GM19351 (cell line): ENCODE results near the gene MAP6.

Source experiments
- ATAC-seq: cut with Tn5 transposase; IDR thresholded peaks from one replicate; pipeline ENCODE4 v1.9.1; 2021; ENCODE audit warnings: mild to moderate bottlenecking, moderate library complexity; ENCODE audit not compliant: unreplicated experiment

MAP6 gene

DNA sequence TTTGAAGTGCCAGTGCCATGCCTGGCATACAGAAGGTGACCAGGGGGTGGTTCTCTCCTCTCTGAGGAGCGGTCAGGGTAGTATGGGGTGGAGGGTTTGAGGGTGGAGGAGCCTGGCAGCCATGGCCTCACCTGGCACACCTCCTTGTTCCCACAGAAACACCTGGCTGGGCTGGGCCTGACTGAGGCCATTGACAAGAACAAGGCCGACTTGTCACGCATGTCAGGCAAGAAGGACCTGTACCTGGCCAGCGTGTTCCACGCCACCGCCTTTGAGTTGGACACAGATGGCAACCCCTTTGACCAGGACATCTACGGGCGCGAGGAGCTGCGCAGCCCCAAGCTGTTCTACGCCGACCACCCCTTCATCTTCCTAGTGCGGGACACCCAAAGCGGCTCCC lies 97.2 kb downstream of the MAP6 start:
- no peak for ATAC-seq

GRCh38 chr11:75570559-75571139 lies 98.2 kb downstream of the MAP6 start:
- no peak for ATAC-seq

DNA sequence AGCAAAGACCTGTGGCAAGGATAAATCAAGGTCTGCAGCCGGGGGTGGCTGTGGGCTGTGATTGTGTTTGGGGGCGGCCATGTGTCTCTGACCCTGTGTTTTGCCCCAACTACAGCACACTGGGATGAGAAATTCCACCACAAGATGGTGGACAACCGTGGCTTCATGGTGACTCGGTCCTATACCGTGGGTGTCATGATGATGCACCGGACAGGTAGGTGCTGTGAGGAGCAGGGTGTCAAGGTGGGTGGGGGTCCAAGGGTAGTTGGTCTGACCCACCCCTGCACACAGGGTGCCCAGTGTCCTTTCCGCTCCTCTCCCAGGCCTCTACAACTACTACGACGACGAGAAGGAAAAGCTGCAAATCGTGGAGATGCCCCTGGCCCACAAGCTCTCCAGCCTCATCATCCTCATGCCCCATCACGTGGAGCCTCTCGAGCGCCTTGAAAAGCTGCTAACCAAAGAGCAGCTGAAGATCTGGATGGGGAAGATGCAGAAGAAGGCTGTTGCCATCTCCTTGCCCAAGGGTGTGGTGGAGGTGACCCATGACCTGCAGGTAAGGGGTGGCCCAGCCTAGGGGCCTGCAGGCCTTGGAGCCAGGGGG lies 100.1 kb downstream of the MAP6 start:
- ATAC-seq: no peak

DNA sequence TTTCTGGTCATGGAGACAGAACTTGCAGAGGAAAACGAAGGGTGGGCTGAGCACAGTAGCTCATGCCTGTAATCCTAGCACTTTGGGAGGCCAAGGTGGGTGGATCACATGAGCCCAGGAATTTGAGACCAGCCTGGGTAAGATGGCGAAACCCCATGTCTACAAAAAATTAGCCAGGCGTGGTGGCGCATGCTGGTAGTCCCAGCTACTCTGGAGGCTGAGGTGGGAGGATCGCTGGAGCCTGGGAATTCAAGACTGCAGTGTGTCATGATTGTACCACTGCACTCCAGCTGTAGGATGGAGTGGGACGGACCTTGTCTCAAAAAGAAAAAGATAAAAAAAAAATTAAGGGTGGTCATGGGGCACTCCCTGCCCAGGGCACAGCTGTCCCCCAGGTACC lies 100.9 kb downstream of the MAP6 start:
- no peak for ATAC-seq

- no peak for ATAC-seq
Observed at GRCh38 chr11:75566763-75567279, 102.0 kb downstream of the MAP6 start.

DNA sequence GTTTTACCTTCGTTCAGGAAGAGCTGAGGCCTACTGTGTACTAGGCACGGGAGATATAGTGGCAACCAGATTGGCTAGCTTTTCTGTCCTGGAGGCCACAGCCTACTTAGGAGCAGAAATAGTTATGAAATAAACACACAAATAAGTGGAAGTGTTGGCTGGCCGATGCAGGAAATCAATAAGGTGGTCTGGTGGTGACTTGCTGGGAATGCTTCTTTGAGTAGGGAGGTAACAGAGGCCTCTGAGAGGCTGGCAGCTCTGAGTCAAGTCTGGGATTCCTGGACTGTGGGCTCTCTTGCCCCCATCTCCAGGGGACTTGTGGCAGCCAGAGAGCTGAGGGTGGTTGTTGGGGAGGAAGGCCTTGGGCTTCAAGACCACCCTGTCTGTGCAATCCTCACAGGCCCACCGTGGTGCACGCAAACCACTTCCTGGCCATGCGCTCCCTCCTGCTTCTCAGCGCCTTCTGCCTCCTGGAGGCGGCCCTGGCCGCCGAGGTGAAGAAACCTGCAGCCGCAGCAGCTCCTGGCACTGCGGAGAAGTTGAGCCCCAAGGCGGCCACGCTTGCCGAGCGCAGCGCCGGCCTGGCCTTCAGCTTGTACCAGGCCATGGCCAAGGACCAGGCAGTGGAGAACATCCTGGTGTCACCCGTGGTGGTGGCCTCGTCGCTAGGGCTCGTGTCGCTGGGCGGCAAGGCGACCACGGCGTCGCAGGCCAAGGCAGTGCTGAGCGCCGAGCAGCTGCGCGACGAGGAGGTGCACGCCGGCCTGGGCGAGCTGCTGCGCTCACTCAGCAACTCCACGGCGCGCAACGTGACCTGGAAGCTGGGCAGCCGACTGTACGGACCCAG lies 102.7 kb downstream of the MAP6 start:
- no peak for ATAC-seq

GRCh38 chr11:75565221-75565814 lies 103.5 kb downstream of the MAP6 start:
- no peak for ATAC-seq

- no peak for ATAC-seq
Observed at GRCh38 chr11:75563978-75564552, 104.8 kb downstream of the MAP6 start.

GRCh38 chr11:75563501-75563977 lies 105.3 kb downstream of the MAP6 start:
- ATAC-seq: no peak

DNA sequence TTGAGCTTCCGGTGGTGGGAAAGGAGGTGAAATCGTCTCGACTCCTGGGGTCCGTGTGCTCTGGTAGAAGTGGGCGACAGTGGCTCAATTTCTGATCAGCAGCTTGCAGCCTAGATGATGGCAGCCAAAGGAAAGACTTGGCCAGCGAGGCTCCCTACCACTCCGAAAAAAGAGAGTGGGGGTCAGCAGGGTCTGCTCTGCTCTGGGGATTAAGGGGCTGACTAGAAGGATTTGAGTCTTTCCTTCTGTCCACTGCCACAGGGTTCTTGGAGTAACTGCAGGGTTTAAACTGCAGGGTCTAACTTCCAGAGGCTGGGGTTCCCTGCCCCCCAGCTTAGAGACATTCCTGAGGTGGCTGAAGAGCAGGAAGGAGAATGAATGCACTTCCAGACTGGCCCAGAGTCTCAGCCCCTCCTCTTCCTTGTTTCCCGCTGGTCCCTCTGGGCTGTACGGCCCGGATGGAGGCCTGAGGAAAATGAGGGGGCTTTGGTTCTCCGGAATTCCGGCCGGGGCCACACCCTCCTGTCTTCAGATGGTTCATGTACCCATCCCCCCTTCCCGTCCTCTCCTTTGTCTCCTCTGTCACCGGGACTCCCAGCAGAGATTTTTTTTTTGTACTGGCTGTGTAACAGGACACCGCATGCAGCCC lies 105.9 kb downstream of the MAP6 start:
- no peak for ATAC-seq

- peak; percentile 76 for ATAC-seq
Observed at GRCh38 chr11:75562048-75562835, 106.6 kb downstream of the MAP6 start, which contains the start of gene SERPINH1. SERPINH1 (plus strand) TSS chr11:75562253; CDS start chr11:75566350, 4,097 bp downstream.

GRCh38 chr11:75561426-75562047 lies 107.3 kb downstream of the MAP6 start:
- ATAC-seq: peak; percentile 18

DNA sequence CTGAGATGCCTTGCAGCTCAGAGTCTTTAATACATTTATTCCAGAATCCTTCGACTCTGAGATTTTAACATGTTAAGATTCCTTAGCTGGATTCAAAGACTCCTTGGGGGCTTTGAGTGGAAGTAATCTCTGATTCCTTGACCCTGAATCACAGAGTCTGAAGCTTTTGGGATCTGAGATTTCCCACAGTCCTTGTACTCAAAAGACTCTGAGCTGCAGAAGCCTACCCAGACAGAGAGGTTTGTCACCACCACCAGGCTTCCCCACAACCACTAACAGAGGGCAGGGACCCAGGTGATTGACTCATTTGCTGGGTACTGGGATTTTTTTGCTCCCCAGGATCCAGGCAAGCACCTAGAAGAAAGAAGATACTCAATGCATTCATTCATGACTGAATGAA lies 108.2 kb downstream of the MAP6 start:
- no peak for ATAC-seq

DNA sequence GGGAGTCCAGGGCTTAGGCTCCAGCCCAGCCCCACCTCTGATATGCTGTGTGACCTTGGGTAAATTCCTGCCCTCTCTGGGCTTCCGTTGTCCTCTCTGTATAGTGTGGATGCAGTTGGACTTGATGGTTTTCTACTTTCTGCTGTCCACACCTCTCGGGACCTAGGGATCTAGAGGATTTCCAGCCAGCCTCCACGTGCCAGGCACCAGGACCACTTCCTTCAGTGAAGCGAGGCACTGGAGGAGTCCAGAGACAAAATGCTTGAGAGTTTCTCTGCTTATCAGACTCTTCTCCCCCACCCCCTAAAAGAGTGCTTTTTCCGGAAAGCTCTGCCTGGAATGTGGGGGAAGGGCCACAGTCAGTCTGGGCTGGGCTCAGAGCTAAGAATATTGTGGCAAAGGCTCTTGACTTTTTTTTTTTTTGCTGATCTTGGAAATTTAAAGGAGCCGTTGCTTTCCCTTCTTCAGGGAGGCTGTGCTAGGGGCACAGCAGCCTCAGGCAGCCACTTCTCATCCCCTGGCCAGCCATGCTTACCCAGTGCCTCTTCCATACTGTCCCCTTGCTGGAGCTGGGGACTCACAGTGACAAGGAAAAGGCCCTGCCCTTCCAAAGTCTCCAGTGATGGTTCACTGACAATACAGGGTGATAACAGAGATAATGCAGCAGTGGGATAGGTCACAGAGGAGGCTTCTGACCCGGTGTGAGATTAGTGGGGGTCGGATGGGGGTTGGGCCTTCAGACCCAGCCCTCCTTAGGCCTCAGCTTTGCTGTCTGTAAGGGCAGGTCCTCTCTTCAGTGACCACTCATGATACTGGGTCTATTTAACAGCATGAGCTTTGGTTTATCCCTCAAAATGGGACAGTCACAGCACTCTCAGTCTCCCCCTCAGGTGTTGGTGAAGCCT lies 109.6 kb downstream of the MAP6 start:
- no peak for ATAC-seq

DNA sequence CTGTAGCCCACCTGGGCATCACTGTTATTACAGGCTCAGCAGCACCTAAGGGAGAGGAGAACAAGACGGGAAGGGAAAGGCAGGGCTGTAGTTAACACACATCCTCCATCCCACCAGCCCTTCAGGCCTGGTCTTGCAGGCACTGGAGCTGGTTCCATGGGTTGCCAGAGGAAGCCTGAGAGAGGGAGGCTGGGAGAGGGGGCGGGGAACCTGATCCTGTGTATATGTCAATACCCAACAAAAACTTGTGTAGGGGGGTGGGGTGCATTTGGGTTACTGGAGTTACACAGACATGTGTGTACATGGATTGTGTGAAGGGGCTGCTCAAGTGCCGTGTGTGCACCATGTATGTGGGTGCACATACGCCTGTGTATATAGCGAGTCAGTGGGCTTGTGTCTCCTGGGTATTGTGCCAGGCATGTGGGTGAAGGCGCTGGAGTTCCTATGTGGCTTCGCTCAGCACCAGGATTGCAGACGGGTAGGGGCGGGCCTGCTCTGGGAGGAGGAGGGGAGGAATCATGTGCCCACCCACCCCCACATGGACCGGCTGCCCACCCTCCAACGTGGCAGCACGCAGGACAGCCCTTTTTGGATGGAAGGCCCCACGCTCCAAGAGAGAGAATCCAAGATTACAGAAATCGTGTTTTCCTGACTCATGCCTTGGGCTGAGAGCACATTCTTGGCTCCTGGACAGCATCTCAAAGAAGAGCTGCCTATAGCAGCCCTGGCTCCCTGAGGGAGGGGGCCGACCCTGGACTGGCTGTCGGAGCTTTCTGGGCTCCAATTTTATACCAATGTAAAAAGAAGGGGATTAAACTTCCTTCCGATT lies 111.0 kb downstream of the MAP6 start:
- ATAC-seq: no peak

- no peak for ATAC-seq
Observed at GRCh38 chr11:75556275-75556674, 112.6 kb downstream of the MAP6 start.

- no peak for ATAC-seq
Observed at GRCh38 chr11:75555079-75555811, 113.6 kb downstream of the MAP6 start.
